ENCODE measurements around the gene SPOCK3.

DNA sequence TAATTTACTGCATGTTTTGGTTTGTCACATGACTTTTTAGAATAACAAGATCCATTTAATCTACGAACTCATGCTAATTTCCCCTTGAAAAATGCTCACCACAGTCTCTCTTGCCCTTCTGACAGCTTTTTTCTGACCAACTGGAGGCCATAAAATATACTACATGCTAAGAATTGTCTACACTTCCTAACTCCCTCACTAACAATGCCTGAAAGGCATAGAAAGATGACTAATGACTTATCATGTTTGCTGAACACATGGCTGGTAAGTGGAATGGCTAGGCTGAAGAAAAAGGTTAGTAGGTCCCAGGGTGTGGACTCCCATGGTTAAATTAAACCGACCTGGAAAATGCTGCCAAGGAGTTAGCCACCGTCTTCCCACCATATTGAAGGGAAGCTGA is 309.9 kb downstream of the SPOCK3 start:
- TF ChIP-seq JUNB (IDR thresholded peaks at IDR 0.05; ENCODE audit: unreplicated experiment) (no peak), CTCF (conservative IDR thresholded peaks at IDR 0.05; ENCODE audit: low read depth in 2 of 2) (no peak), POLR2AphosphoS5 (IDR thresholded peaks at IDR 0.05; ENCODE audit: low read depth) (no peak), EZH2 (IDR thresholded peaks at IDR 0.05; ENCODE audit: low read depth, unreplicated experiment) (no peak)

Data from GM23338 (cell line).